Tibial nerve (tissue), 3 donors: ENCODE results near the gene TAOK1.

Experiments used
- CTCF ChIP-seq, 5 experiments: fragments of 200-600 bp in 3 of 5; fragments of 450-650 bp in 2 of 5; sonication (generic) in 3 of 5; IDR thresholded peaks; one replicate each; pipeline ENCODE4 v1.5.1; 2016 to 2019; ENCODE audit warnings: antibody characterized with exemption in 5 of 5, mild to moderate bottlenecking in 3 of 5, moderate library complexity in 2 of 5
- POLR2A ChIP-seq, 2 donors: fragments of 450-650 bp; IDR thresholded peaks; one replicate each; pipeline ENCODE4 v1.6.1; 2017; ENCODE audit warnings: antibody characterized with exemption in 2 of 2, mild to moderate bottlenecking in 2 of 2, moderate library complexity in 2 of 2

- TF ChIP-seq CTCF (IDR thresholded peaks at IDR 0.05) (no peak), POLR2A (IDR thresholded peaks at IDR 0.05) (no peak)
These were observed 40.8 kb upstream of the TAOK1 start for GRCh38 chr17:29349409-29349808.
